CD4-positive, alpha-beta T cell treated with Interleukin-17A for 4 hours (primary cell): ENCODE results near the gene ERAL1.
"Not testable (repeated sequence)": the region's sequence is repeated elsewhere in the genome, so short reads cannot be mapped to it uniquely, and the experiment has no call there.

ENCODE experiments used
- DNase-seq: peaks from one replicate; pipeline ENCODE4 v3.0.0-alpha.2; 2020; ENCODE audit warnings: mixed read lengths

Gene ERAL1

DNA sequence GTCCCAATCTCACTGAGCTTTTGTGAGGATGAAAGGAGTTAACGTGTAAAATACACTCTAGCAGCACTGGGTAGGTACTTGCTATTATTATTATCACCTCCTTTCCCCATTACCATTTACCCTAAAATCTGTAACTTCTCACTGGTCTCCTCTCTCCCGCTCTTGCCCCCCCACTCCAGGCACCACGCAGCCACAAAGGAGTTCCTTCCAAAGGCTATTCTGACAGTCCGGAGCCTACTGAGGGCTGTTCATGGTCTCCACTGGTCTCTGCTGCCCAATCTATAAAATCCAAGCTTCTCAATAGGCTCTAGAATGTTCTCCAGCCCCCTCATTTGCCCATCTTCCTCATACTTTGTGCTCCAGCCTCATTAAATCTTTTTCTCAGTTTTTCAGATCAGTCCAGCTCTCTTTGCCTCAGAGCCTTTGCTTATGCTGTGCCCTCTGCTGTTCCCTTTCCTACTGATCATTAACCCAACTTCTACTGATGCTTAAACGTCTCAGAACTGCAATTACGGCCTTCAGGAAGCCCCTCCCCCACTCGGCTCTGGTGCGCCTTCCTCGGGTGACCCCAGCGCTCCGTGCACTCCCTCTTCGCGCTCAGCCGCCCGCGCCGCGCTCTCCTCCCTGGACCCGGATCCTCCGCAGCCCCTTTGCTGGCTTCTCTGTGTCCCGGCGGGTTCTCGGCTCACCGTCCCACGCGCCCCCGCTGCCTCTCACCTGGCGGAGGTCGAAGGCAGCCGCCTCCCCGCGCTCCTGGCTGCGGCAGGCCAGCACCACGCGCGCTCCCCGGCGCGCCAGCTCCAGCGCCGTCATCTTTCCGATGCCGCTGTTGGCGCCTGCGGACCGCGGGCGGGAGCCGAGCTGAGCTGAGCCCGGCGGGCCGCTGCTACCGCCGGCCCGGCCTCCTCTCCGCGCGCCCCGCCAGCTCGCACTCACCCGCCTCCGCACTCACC is 47.3 kb downstream of the ERAL1 start:
- peak; percentile 75 for DNase-seq

- DNase-seq = peak; percentile 97
Observed at GRCh38 chr17:28902819-28903545, 48.2 kb downstream of the ERAL1 start, which contains the start of gene DHRS13. Gene DHRS13 (minus strand): TSS chr17:28903079. CDS start chr17:28902944, 135 bp downstream.

- not testable (repeated sequence) for DNase-seq
Observed at GRCh38 chr17:28903546-28903841, 48.7 kb downstream of the ERAL1 start.

- DNase-seq = no peak
Observed at GRCh38 chr17:28904800-28905199, 50.0 kb downstream of the ERAL1 start.

- no peak for DNase-seq
Observed at GRCh38 chr17:28906276-28906675, 51.5 kb downstream of the ERAL1 start.

- DNase-seq = no peak
Observed at GRCh38 chr17:28906706-28907438, 52.1 kb downstream of the ERAL1 start.

DNA sequence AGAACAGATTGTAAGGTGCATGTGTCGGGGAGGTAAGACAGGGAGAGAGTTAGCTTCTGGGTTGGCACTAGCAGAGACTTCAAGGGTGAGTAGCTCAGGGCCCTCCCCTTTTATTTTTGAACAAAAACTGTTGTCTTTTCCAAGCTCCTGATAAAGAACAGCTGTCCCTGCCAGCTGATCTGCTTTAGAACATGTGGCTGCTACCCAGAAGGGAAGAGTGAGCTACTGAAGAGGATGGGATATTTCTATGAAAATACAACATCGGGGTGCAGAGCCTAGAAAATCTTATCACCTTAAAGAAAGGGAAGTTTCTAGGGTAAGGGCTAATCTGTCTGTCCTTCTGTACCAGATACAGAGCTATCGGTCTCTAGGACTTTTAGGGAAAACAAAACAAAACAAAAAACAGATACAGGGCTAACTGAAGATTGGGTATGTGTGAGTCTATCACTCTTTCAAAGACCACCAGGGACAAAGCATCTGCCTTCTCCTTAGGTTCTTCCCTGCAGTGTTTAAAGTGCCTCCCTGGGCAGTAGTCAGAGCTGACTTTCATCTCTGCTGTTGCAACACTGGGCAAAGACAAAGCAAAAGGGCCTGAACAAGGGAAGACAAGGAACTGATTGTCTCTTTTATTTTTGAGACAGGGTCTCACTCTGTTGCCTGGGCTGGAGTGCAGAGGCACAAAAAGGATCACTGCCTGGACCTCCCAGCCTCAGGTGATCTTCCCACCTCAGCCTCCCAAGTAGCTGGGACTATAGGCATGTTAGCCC is 53.1 kb downstream of the ERAL1 start:
- DNase-seq = no peak

DNA sequence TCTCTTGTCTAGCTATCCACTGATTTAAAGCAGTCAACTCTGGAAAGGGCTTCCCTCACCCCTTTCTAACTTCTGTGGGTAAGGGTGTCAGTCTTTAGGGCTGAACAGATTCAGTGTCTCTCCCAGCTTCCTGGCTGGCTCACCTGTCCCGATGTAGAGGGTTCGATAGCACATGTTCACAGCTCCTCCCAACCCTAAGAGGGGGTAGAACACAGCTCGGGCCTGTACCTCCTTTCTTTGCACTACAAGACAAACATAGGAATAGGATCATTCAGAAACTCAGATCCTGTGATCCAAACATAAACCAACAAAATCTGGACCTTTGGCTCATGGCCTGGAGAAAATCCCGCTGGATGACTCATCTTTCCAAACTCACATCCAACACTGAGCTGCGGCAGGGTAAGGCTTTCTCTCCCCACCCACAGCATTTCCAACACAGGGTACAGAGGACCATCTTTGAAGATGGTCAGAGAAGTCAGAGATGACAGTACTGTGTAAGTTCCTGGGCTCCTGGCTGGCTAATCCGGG is 53.9 kb downstream of the ERAL1 start:
- DNase-seq = no peak

DNA sequence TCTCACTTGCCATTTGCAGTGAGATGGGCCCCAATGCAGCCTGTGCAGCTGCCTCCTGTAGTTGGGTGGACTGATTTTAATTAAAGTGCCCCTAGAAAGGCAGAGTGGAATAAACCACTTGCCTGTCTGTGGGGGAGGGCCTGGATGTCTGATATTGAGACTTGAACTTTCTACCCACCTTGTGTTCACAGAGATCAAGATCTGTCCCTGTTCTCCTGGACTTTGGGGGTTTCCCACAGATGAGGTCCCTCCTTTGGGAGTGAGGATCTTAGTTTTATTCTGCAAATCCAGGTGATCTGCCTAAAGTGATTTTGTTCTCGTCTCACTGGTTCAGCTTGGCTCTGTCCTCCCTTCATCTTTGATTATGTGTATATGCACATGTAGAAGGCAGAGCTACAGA is 55.7 kb downstream of the ERAL1 start:
- DNase-seq = no peak
